Endothelial cell of umbilical vein (primary cell): ENCODE measurements around the gene SDF4. TPM values are rescaled to one million over a fixed set of nuclear protein-coding genes. Genes with fewer than 3 reads are reported as not detected.
"Not testable (repeated sequence)": the region's sequence is repeated elsewhere in the genome, so short reads cannot be mapped to it uniquely, and the experiment has no call there.

Experiments
- BruUV-seq: library from RNA; stranded (reverse); fragments of 400-500 nt; replicated peaks from 2 replicates; lab custom pipeline; 2021; lab: Mats Ljungman, UMichigan
- CTCF ChIA-PET: fragments of 300-600, 350-600 bp; sonication (Branson Sonifier 250); formaldehyde crosslinking; loops from one replicate; lab custom pipeline; 2021; ENCODE audit warnings: antibody characterized with exemption, inconsistent platforms; lab: Charles Lee
- POLR2A ChIA-PET: fragments of 300-600, 350-600 bp; sonication (Branson Sonifier 250); formaldehyde crosslinking; loops from one replicate; lab custom pipeline; 2021; ENCODE audit warnings: antibody characterized with exemption, inconsistent platforms; lab: Charles Lee
- DNase-seq: peaks from one replicate; pipeline ENCODE4 v3.0.0-alpha.2; 2011; ENCODE audit warnings: low read depth, low spot score
- FAIRE-seq: peaks from 2 replicates; lab custom pipeline; 2011; peaks lifted over from hg19 to GRCh38; lab: Jason Lieb, UNC
- H2AFZ ChIP-seq: 2 replicates; pipeline ENCODE4 v1.6.0; 2012; ENCODE audit warnings: low read depth, low read length, control low read depth, inconsistent platforms
- H3K27ac ChIP-seq: 2 replicates; pipeline ENCODE4 v1.5.1; 2011; ENCODE audit warnings: low read depth, mild to moderate bottlenecking, control low read depth, low read length, moderate library complexity; ENCODE audit not compliant: insufficient read depth
- H3K27me3 ChIP-seq, 2 experiments: 2 replicates each; pipeline versions ENCODE4 v1.6.0 to v1.6.1; 2011; ENCODE audit warnings: low read length in 2 of 2, mixed read lengths in 1 of 2; ENCODE audit not compliant: control insufficient read depth in 2 of 2, insufficient read depth in 2 of 2
- H3K36me3 ChIP-seq, 2 experiments: 2 replicates in 1 of 2; 3 replicates in 1 of 2; pipeline ENCODE4 v1.5.1; 2011; ENCODE audit warnings: low read length in 2 of 2, mild to moderate bottlenecking in 1 of 2, moderate library complexity in 1 of 2; ENCODE audit not compliant: control insufficient read depth in 2 of 2, insufficient read depth in 2 of 2; ENCODE audit errors: extremely low read depth in 1 of 2
- H3K4me1 ChIP-seq: 3 replicates; pipeline ENCODE4 v1.5.1; 2011; ENCODE audit warnings: mild to moderate bottlenecking, low read length; ENCODE audit not compliant: control insufficient read depth, insufficient read depth; ENCODE audit errors: extremely low read depth
- H3K4me2 ChIP-seq: 2 replicates; pipeline ENCODE4 v1.6.1; 2011; ENCODE audit warnings: low read length, control low read depth, mixed read lengths; ENCODE audit not compliant: insufficient read depth
- H3K4me3 ChIP-seq, 3 experiments: fragments of 200-600 bp in 1 of 3; sonication (generic), shearing (Covaris generic) in 1 of 3; replicated peaks in 1 of 3; 2 replicates each; pipeline ENCODE4 v1.5.1; 2011 to 2016; ENCODE audit warnings: control low read depth in 3 of 3, low read length in 3 of 3, mild to moderate bottlenecking in 2 of 3, inconsistent platforms in 1 of 3, low read depth in 1 of 3, moderate library complexity in 1 of 3; ENCODE audit not compliant: insufficient read depth in 1 of 3
- H3K79me2 ChIP-seq: 2 replicates; pipeline ENCODE4 v1.6.0; 2012; ENCODE audit warnings: low read length, inconsistent platforms; ENCODE audit not compliant: control insufficient read depth, insufficient read depth
- H3K9ac ChIP-seq: replicated peaks from 2 replicates; pipeline ENCODE3; 2011; ENCODE audit warnings: low read length, control low read depth; ENCODE audit not compliant: insufficient read depth; ENCODE audit errors: extremely low read depth
- H3K9me1 ChIP-seq: replicated peaks from 3 replicates; pipeline ENCODE4 v1.6.0; 2011; ENCODE audit warnings: mild to moderate bottlenecking, low read length; ENCODE audit not compliant: control insufficient read depth, insufficient read depth; ENCODE audit errors: extremely low read depth
- H3K9me3 ChIP-seq: replicated peaks from 2 replicates; pipeline ENCODE4 v1.5.1; 2012; ENCODE audit warnings: low read length, inconsistent platforms; ENCODE audit not compliant: control insufficient read depth, insufficient read depth
- H4K20me1 ChIP-seq: replicated peaks from 2 replicates; pipeline ENCODE3; 2011; ENCODE audit warnings: mild to moderate bottlenecking, low read length; ENCODE audit not compliant: control insufficient read depth, insufficient read depth; ENCODE audit errors: extremely low read depth
- EZH2 ChIP-seq: IDR thresholded peaks from 2 replicates; pipeline ENCODE4 v1.6.1; 2012; ENCODE audit warnings: borderline replicate concordance, low read depth, mild to moderate bottlenecking, moderate library complexity, low read length, inconsistent platforms; ENCODE audit not compliant: severe bottlenecking
- FOS ChIP-seq: IDR thresholded peaks from 2 replicates; pipeline ENCODE4 v1.6.1; 2011; ENCODE audit warnings: mild to moderate bottlenecking, low read length, moderate library complexity, borderline replicate concordance; ENCODE audit not compliant: insufficient read depth
- GATA2 ChIP-seq: IDR thresholded peaks from 2 replicates; pipeline ENCODE4 v1.7.0; 2011; ENCODE audit warnings: low read depth, mild to moderate bottlenecking, moderate library complexity, mixed read lengths, low read length; ENCODE audit not compliant: insufficient read length, insufficient read depth
- JUN ChIP-seq: IDR thresholded peaks from 2 replicates; pipeline ENCODE4 v1.6.1; 2011; ENCODE audit warnings: borderline replicate concordance, low read depth; ENCODE audit not compliant: insufficient read length, insufficient read depth
- MYC ChIP-seq: IDR thresholded peaks from one replicate; pipeline ENCODE4 v1.6.1; 2011; ENCODE audit warnings: mild to moderate bottlenecking, low read depth, low read length
- POLR2AphosphoS5 ChIP-seq: IDR thresholded peaks from 2 replicates; pipeline ENCODE4 v1.6.1; 2012; ENCODE audit warnings: low read depth, mild to moderate bottlenecking, control low read depth, low read length, moderate library complexity; ENCODE audit not compliant: insufficient read depth
- dilution Hi-C: fragments of 300-500 bp; cut with MboI; formaldehyde crosslinking; loops from one replicate; pipeline ENCODE4 v1.15.0; 2019; ENCODE audit warnings: low sequenced_read_pairs; ENCODE audit not compliant: extremely low pct_ligation_motif_present
- intact Hi-C: fragments of 100-400 bp; cut with micrococcal nuclease; formaldehyde crosslinking; loops from one replicate; pipeline ENCODE4 v1.10.0; 2022
- polyA plus RNA-seq, 4 experiments: library from polyadenylated mRNA; depleted of rRNA in 3 of 4; stranded (reverse) in 3 of 4; unstranded in 1 of 4; fragments of >200 nt; gene quantifications; 2 replicates each; pipeline versions ENCODE4 v1.2.1 to v1.2.3, GENCODE V29; 2011 to 2012; ENCODE audit warnings: missing spikeins in 1 of 4
- total RNA-seq: library from RNA; stranded (reverse); gene quantifications from 2 replicates; pipeline ENCODE4 v1.2.3, GENCODE V29; 2021
- TF ChIP-seq, protein P1 (sequence below), 2 donors: IDR thresholded peaks; 1 replicate in 1 of 2; 2 replicates in 1 of 2; pipeline ENCODE4 v1.5.1; 2011; ENCODE audit warnings: low read length in 2 of 2, mild to moderate bottlenecking in 2 of 2, moderate library complexity in 2 of 2, control low read depth in 1 of 2, inconsistent platforms in 1 of 2, low read depth in 1 of 2; ENCODE audit not compliant: insufficient read depth in 1 of 2; ENCODE audit errors: extremely low read depth in 1 of 2

SDF4 gene
- total and polyA plus RNA-seq, 2 donors (not counting 3 experiments of a cell fraction or from before 2014, with no cell fraction given) = 175 to 185 TPM

DNA sequence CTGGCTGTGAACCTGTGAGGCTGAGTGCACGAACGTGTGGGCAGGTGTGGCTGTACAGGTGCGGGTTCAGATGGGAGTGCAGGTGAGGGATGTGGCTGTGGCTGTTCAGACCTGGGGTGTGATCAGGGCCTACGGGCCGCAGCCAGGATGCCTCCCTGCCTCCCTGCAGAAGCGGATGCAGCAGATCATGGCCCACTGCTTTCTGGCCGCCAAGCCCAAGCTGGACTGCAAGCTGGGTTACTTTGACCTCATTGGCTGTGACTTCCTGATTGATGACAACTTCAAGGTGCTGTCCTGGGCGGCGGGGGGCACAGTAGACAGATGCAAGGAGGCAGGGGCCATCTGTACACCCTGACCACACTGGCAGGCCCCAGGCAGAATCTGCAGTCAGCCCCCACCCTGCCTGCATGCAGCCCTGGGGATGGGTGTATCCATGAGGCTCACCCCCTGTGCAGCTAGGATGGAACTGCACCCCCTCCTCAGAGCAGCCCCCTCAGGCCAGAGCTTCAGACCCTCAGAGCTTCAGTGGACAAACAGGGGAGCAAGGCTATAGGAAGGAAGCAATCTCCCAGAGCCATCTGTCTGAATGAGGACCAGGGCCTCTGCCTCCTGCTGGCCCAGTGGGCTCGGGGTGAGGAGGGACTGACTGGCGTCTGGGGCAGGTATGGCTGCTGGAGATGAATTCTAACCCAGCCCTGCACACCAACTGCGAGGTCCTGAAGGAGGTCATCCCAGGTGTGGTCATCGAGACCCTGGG lies 35.2 kb downstream of the SDF4 start:
- FAIRE-seq = no peak
- Histone ChIP-seq H3K4me1 (no peaks in the 10 kb centered on the region), H3K27me3 (peaks cover 0 to 1% of the 10 kb centered on the region in 2 experiments), H3K9ac (no peak overlapping the region), H3K4me2 (no peak overlapping the region), H3K9me3 (no peaks in the 10 kb centered on the region), H3K27ac (no peak overlapping the region), H3K4me3 (no peak overlapping the region), H3K36me3 (no peaks in the 10 kb centered on the region), H4K20me1 (no peaks in the 10 kb centered on the region), H2AFZ (no peak overlapping the region), H3K79me2 (no peaks in the 10 kb centered on the region), H3K9me1 (no peaks in the 10 kb centered on the region)
- no peak for TF ChIP-seq JUN
- TF ChIP-seq EZH2 = no peak
- no peak for TF ChIP-seq POLR2AphosphoS5
- TF ChIP-seq, protein P1, sequence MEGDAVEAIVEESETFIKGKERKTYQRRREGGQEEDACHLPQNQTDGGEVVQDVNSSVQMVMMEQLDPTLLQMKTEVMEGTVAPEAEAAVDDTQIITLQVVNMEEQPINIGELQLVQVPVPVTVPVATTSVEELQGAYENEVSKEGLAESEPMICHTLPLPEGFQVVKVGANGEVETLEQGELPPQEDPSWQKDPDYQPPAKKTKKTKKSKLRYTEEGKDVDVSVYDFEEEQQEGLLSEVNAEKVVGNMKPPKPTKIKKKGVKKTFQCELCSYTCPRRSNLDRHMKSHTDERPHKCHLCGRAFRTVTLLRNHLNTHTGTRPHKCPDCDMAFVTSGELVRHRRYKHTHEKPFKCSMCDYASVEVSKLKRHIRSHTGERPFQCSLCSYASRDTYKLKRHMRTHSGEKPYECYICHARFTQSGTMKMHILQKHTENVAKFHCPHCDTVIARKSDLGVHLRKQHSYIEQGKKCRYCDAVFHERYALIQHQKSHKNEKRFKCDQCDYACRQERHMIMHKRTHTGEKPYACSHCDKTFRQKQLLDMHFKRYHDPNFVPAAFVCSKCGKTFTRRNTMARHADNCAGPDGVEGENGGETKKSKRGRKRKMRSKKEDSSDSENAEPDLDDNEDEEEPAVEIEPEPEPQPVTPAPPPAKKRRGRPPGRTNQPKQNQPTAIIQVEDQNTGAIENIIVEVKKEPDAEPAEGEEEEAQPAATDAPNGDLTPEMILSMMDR (IDR thresholded peaks at IDR 0.05; ENCODE audit: extremely low read depth in 1 of 2, insufficient read depth in 1 of 2, low read depth in 1 of 2, low read length in 2 of 2) = no peak
- TF ChIP-seq MYC = no peak
- TF ChIP-seq FOS = no peak
- no peak for TF ChIP-seq GATA2
- no TSS peak for BruUV-seq
- ChIA-PET CTCF (no interaction called here), POLR2A (no interaction called here)
- DNase-seq = no peak
- dilution Hi-C loops = no loop called here
- intact Hi-C loops = no loop called here

DNA sequence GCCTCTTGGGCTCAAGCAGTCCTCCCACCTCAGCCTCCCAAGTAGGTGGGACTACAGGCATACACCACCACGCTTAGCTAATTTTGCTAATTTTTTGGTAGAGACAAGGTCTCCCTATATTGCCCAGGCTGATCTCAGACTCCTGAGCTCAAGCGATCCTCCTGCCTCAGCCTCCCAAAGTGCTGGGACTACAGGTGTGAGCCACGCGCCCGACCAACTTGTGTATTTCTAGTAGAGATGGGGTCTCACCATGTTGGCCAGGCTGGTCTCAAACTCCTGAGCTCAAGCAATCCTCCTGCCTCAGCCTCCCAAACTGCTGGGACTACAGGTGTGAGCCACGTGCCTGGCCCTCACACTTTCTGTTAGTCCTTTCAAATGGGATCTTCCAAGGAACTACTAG lies 36.1 kb downstream of the SDF4 start:
- POLR2A ChIA-PET, CTCF ChIA-PET, dilution Hi-C loops, H4K20me1 ChIP-seq, intact Hi-C loops, H3K79me2 ChIP-seq, H3K9ac ChIP-seq, BruUV-seq, H3K4me2 ChIP-seq, H2AFZ ChIP-seq, H3K9me1 ChIP-seq, H3K4me3 ChIP-seq, FAIRE-seq, H3K4me1 ChIP-seq, DNase-seq, H3K9me3 ChIP-seq, H3K27me3 ChIP-seq, H3K27ac ChIP-seq, H3K36me3 ChIP-seq: not testable (repeated sequence)
